GM19452 (cell line): Measurements from ENCODE around the gene SCOC.
A peak's percentile ranks its signal among the peaks of the same experiment; 100 is the strongest.

ENCODE experiments used
- ATAC-seq: cut with Tn5 transposase; IDR thresholded peaks from one replicate; pipeline ENCODE4 v1.9.1; 2021; ENCODE audit not compliant: unreplicated experiment

SCOC gene

GRCh38 chr4:140373328-140374129 is at the start of gene SCOC:
Gene SCOC (plus strand): TSS chr4:140373646. CDS start chr4:140379171, 5,525 bp downstream.
- peak; percentile 94 for ATAC-seq

- ATAC-seq = no peak
Measured at GRCh38 chr4:140326395-140326993, 47.0 kb upstream of the SCOC start.

GRCh38 chr4:140330311-140330900 is 43.0 kb upstream of the SCOC start:
- ATAC-seq = no peak

- no peak for ATAC-seq
Measured at GRCh38 chr4:140331245-140331644, 42.2 kb upstream of the SCOC start.

- no peak for ATAC-seq
Measured at GRCh38 chr4:140331876-140332275, 41.6 kb upstream of the SCOC start.

GRCh38 chr4:140332734-140333133 is 40.7 kb upstream of the SCOC start:
- no peak for ATAC-seq

- no peak for ATAC-seq
Measured at GRCh38 chr4:140333523-140333922, 39.9 kb upstream of the SCOC start.

- ATAC-seq = no peak
Measured at GRCh38 chr4:140335076-140335475, 38.4 kb upstream of the SCOC start.

GRCh38 chr4:140336730-140337129 is 36.7 kb upstream of the SCOC start:
- no peak for ATAC-seq

GRCh38 chr4:140342620-140343019 is 30.8 kb upstream of the SCOC start:
- ATAC-seq = no peak

- ATAC-seq = peak; percentile 100
Measured at GRCh38 chr4:140343303-140343702, 30.1 kb upstream of the SCOC start.

- ATAC-seq = no peak
Measured at GRCh38 chr4:140344101-140344500, 29.3 kb upstream of the SCOC start.

- ATAC-seq = no peak
Measured at GRCh38 chr4:140344621-140345020, 28.8 kb upstream of the SCOC start.

- no peak for ATAC-seq
Measured at GRCh38 chr4:140346136-140346535, 27.3 kb upstream of the SCOC start.

GRCh38 chr4:140349816-140350215 is 23.6 kb upstream of the SCOC start:
- ATAC-seq = no peak

- no peak for ATAC-seq
Measured at GRCh38 chr4:140351093-140352075, 22.1 kb upstream of the SCOC start.

GRCh38 chr4:140353786-140354185 is 19.7 kb upstream of the SCOC start:
- no peak for ATAC-seq

GRCh38 chr4:140355288-140355687 is 18.2 kb upstream of the SCOC start:
- no peak for ATAC-seq

- no peak for ATAC-seq
Measured at GRCh38 chr4:140357868-140358267, 15.6 kb upstream of the SCOC start.

- ATAC-seq = no peak
Measured at GRCh38 chr4:140358281-140358680, 15.2 kb upstream of the SCOC start.
